ENCODE data around the gene PRMT1.

DNA sequence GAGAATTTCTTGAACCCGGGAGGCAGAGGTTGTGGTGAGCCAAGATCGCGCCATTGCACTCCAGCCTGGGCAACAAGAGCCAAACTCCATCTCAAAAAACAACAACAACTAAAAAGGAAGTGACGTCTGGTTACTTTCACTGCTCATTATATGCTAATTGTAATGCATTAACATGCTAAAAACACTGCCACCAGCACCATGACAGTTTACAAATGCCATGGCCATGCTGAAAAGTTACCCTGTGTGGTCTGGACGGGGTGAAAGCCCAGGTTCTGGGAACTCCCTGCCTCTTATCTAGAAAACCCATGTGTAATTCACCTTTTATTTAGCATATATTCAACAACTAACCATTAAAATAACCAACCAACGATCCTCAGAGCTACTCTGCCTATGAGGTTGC is 41.9 kb downstream of the PRMT1 start:
- TF ChIP-seq, protein P1, sequence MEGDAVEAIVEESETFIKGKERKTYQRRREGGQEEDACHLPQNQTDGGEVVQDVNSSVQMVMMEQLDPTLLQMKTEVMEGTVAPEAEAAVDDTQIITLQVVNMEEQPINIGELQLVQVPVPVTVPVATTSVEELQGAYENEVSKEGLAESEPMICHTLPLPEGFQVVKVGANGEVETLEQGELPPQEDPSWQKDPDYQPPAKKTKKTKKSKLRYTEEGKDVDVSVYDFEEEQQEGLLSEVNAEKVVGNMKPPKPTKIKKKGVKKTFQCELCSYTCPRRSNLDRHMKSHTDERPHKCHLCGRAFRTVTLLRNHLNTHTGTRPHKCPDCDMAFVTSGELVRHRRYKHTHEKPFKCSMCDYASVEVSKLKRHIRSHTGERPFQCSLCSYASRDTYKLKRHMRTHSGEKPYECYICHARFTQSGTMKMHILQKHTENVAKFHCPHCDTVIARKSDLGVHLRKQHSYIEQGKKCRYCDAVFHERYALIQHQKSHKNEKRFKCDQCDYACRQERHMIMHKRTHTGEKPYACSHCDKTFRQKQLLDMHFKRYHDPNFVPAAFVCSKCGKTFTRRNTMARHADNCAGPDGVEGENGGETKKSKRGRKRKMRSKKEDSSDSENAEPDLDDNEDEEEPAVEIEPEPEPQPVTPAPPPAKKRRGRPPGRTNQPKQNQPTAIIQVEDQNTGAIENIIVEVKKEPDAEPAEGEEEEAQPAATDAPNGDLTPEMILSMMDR (IDR thresholded peaks at IDR 0.05; ENCODE audit: low read depth, low read length), result no peak
- TF ChIP-seq, protein P2, sequence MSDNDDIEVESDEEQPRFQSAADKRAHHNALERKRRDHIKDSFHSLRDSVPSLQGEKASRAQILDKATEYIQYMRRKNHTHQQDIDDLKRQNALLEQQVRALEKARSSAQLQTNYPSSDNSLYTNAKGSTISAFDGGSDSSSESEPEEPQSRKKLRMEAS (IDR thresholded peaks at IDR 0.05; ENCODE audit: low read depth, low read length), result no peak
- TF ChIP-seq POLR2A (IDR thresholded peaks at IDR 0.05; ENCODE audit: extremely low read depth, insufficient read length), result no peak
- TF ChIP-seq MYC (IDR thresholded peaks at IDR 0.05; ENCODE audit: low read depth, low read length), result no peak
